DMS153 treated with DMSO at 0.1 percent for 48 hours (cell line): ENCODE data around the gene KDM6B.

Experiments
- DNase-seq: peaks from one replicate; lab custom pipeline; 2025; ENCODE audit not compliant: unreplicated experiment; lab: John Stamatoyannopoulos, UW

The KDM6B gene

GRCh38 chr17:7878234-7878633, 44.2 kb downstream of the KDM6B start:
- DNase-seq: no peak

- DNase-seq: no peak
Observed at GRCh38 chr17:7880076-7880868, 46.3 kb downstream of the KDM6B start.

- no peak for DNase-seq
Observed at GRCh38 chr17:7881276-7882054, 47.4 kb downstream of the KDM6B start.

- DNase-seq: peak; percentile 7
Observed at GRCh38 chr17:7882068-7882467, 48.1 kb downstream of the KDM6B start.

- no peak for DNase-seq
Observed at GRCh38 chr17:7882629-7883028, 48.6 kb downstream of the KDM6B start.
